Spleen (tissue), 11 donors: ENCODE measurements around the gene GABPB1. TPM values are rescaled to one million over a fixed set of nuclear protein-coding genes. Genes with fewer than 3 reads are reported as not detected.

Source experiments
- DNase-seq: peaks from one replicate; pipeline ENCODE4 v3.0.0-alpha.2; 2020
- H3K27ac ChIP-seq, 8 donors: fragments of 200-600 bp; sonication (generic) in 7 of 8; 1 replicate in 4 of 8; 2 replicates in 4 of 8; pipeline versions ENCODE4 v1.5.0 to v1.8.0; 2016 to 2021; ENCODE audit warnings: inconsistent platforms in 4 of 8, mild to moderate bottlenecking in 4 of 8, moderate library complexity in 1 of 8
- H3K27me3 ChIP-seq, 7 donors: fragments of 200-600 bp; sonication (generic) in 6 of 7; replicated peaks in 1 of 7; 1 replicate in 4 of 7; 2 replicates in 3 of 7; pipeline versions ENCODE4 v1.5.0 to v1.8.0; 2016 to 2021; ENCODE audit warnings: inconsistent platforms in 3 of 7, mild to moderate bottlenecking in 1 of 7
- H3K36me3 ChIP-seq, 6 donors: fragments of 200-600 bp; sonication (generic) in 5 of 6; 1 replicate in 4 of 6; 2 replicates in 2 of 6; pipeline versions ENCODE4 v1.5.0 to v1.8.0; 2016 to 2021; ENCODE audit warnings: inconsistent platforms in 2 of 6
- H3K4me1 ChIP-seq, 6 donors: fragments of 200-600 bp; sonication (generic) in 5 of 6; 1 replicate in 3 of 6; 2 replicates in 3 of 6; pipeline versions ENCODE4 v1.5.0 to v1.8.0; 2016 to 2021; ENCODE audit warnings: inconsistent platforms in 3 of 6
- H3K4me3 ChIP-seq, 8 donors: fragments of 200-600 bp; sonication (generic) in 7 of 8; 1 replicate in 4 of 8; 2 replicates in 4 of 8; pipeline versions ENCODE4 v1.5.0 to v1.8.0; 2016 to 2021; ENCODE audit warnings: inconsistent platforms in 4 of 8, mild to moderate bottlenecking in 4 of 8, moderate library complexity in 2 of 8
- H3K9me3 ChIP-seq, 8 donors: fragments of 200-600 bp; sonication (generic) in 7 of 8; 1 replicate in 4 of 8; 2 replicates in 4 of 8; pipeline versions ENCODE4 v1.5.0 to v1.8.0; 2016 to 2021; ENCODE audit warnings: inconsistent platforms in 4 of 8
- POLR2A ChIP-seq, 3 donors: fragments of 450-650 bp; IDR thresholded peaks; one replicate each; pipeline ENCODE4 v1.5.1; 2017; ENCODE audit warnings: antibody characterized with exemption in 3 of 3, mild to moderate bottlenecking in 1 of 3
- POLR2AphosphoS5 ChIP-seq, 3 donors: sonication (generic); formaldehyde crosslinking; IDR thresholded peaks; one replicate each; pipeline ENCODE4 v1.5.1; 2017; ENCODE audit warnings: antibody characterized with exemption in 3 of 3
- WGBS, 5 donors: extraction: QIAGEN DNeasy Blood & Tissue Kit in 3 of 5; methylation state at CpG; one replicate each; pipeline versions ENCODE4 v1.1.5 to v1.1.7; 2013 to 2018; 5-methylcytosine and 5-hydroxymethylcytosine counted together
- intact Hi-C: fragments of 100-400 bp; cut with DNase I; formaldehyde crosslinking; loops from one replicate; pipeline ENCODE4 v1.15.0; 2023; ENCODE audit warnings: low total_unique reads
- polyA plus RNA-seq, 3 donors: library from polyadenylated mRNA; stranded (reverse); fragments of 200-250 nt; gene quantifications; one replicate each; pipeline ENCODE4 v1.2.1, GENCODE V29; 2013
- total RNA-seq, 7 donors: library from RNA; depleted of rRNA in 3 of 7; stranded (reverse); fragments of >200 nt in 3 of 7; fragmentation: NEBNext Ultra II Directional in 4 of 7; extraction: Animal tissue kit (Norgen Biotek cat#: 25700) in 4 of 7; gene quantifications; one replicate each; pipeline versions ENCODE4 v1.1.0 to v1.2.1, GENCODE V29; 2016 to 2021
- TF ChIP-seq, protein P1 (sequence below), 11 experiments: fragments of 200-600 bp in 7 of 11; fragments of 450-650 bp in 4 of 11; sonication (generic) in 4 of 11; IDR thresholded peaks in 8 of 11; conservative IDR thresholded peaks in 3 of 11; 1 replicate in 7 of 11; 2 replicates in 4 of 11; pipeline versions ENCODE4 v1.4.0 to v1.8.0; 2016 to 2021; ENCODE audit warnings: antibody characterized with exemption in 11 of 11, inconsistent platforms in 4 of 11, mild to moderate bottlenecking in 1 of 11
- donor health status: healthy with polysubstance abuse.
- donor health status: DM: no; HTN: no; CAD: no; lungs with moderate emphysema.
- donor health status: DM: no; HTN: no; CAD: no.
- donor health status: Bipolar disorder and iron deficiency.
- donor health status: healthy.
- donor health status: DM: no; HTN: no; CAD: no.
- donor health status: DM: yes; HTN: yes; CAD: no.

Gene GABPB1
- total and polyA plus RNA-seq, 10 donors: 7.7 to 36.9 (median 21.8) TPM

GRCh38 chr15:50244959-50245624 lies 109.9 kb downstream of the GABPB1 start:
- 86 to 89% (median 87%) methylated on average over 2 of the region's 2 CpGs for WGBS, 5 donors
- Histone ChIP-seq H3K4me3 (no peak overlapping the region), H3K4me1 (peaks cover 0 to 30% (median 12%) of the 10 kb centered on the region in 6 donors), H3K9me3 (no peaks in the 10 kb centered on the region), H3K36me3 (no peaks in the 10 kb centered on the region), H3K27me3 (no peaks in the 10 kb centered on the region), H3K27ac (no peak overlapping the region)
- DNase-seq: no peak
- TF ChIP-seq POLR2AphosphoS5 (IDR thresholded peaks at IDR 0.05) (no peak), POLR2A (IDR thresholded peaks at IDR 0.05) (no peak)
- TF ChIP-seq, protein P1, sequence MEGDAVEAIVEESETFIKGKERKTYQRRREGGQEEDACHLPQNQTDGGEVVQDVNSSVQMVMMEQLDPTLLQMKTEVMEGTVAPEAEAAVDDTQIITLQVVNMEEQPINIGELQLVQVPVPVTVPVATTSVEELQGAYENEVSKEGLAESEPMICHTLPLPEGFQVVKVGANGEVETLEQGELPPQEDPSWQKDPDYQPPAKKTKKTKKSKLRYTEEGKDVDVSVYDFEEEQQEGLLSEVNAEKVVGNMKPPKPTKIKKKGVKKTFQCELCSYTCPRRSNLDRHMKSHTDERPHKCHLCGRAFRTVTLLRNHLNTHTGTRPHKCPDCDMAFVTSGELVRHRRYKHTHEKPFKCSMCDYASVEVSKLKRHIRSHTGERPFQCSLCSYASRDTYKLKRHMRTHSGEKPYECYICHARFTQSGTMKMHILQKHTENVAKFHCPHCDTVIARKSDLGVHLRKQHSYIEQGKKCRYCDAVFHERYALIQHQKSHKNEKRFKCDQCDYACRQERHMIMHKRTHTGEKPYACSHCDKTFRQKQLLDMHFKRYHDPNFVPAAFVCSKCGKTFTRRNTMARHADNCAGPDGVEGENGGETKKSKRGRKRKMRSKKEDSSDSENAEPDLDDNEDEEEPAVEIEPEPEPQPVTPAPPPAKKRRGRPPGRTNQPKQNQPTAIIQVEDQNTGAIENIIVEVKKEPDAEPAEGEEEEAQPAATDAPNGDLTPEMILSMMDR (IDR thresholded peaks at IDR 0.05 in 8 of 11, conservative IDR thresholded peaks at IDR 0.05 in 3 of 11): no peak
- intact Hi-C loops: no loop called here

DNA sequence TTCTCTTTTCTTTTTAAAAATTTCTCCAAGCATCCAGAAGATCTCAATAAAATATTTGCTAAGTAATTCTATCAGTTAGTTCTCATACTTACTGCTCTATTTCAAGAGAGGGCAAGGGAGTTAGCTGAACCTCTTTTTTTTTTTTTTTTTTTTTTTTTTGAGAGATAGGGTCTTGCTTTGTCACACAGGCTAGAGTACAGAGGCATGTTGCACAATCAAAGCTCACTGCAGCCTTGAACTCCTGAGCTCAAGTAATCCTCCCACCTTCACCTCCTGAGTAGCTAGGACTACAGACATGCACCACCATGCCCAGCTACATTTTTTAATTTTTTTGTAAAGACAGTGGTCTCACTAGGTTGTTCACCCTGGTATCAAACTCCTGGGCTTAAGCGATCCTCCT lies 110.8 kb downstream of the GABPB1 start:
- H3K27me3 ChIP-seq: no peaks in the 10 kb centered on the region
- peaks cover 0 to 25% (median 12%) of the 10 kb centered on the region in 6 donors for H3K4me1 ChIP-seq
- H3K4me3 ChIP-seq: no peak overlapping the region
- no peak for DNase-seq
- intact Hi-C loops: no loop called here
- no peak overlapping the region for H3K27ac ChIP-seq
- TF ChIP-seq POLR2A (IDR thresholded peaks at IDR 0.05): no peak
- TF ChIP-seq POLR2AphosphoS5 (IDR thresholded peaks at IDR 0.05): no peak
- TF ChIP-seq, protein P1 (IDR thresholded peaks at IDR 0.05 in 8 of 11, conservative IDR thresholded peaks at IDR 0.05 in 3 of 11): no peak
- no peaks in the 10 kb centered on the region for H3K9me3 ChIP-seq
- H3K36me3 ChIP-seq: no peaks in the 10 kb centered on the region
- 93 to 100% (median 100%) methylated on average over 1 of the region's 1 CpG for WGBS, 5 donors

- Histone ChIP-seq H3K27ac (no peak overlapping the region), H3K36me3 (no peaks in the 10 kb centered on the region), H3K4me3 (no peak overlapping the region), H3K9me3 (no peaks in the 10 kb centered on the region), H3K27me3 (no peaks in the 10 kb centered on the region), H3K4me1 (peaks cover 0 to 2% (median 0%) of the 10 kb centered on the region in 6 donors)
- WGBS, 5 donors: 76 to 82% (median 82%) methylated on average over 5 of the region's 5 CpGs
- intact Hi-C loops: no loop called here
- no peak for DNase-seq
- no peak for TF ChIP-seq POLR2AphosphoS5 (IDR thresholded peaks at IDR 0.05)
Measured at GRCh38 chr15:50241684-50242450, 113.1 kb downstream of the GABPB1 start.

- intact Hi-C loops: no loop called here
- H3K4me1 ChIP-seq: no peaks in the 10 kb centered on the region
- no peaks in the 10 kb centered on the region for H3K36me3 ChIP-seq
- no peaks in the 10 kb centered on the region for H3K9me3 ChIP-seq
- H3K4me3 ChIP-seq: no peak overlapping the region
- no peaks in the 10 kb centered on the region for H3K27me3 ChIP-seq
- WGBS, 5 donors: 85 to 100% (median 90%) methylated on average over 2 of the region's 2 CpGs
- TF ChIP-seq POLR2A (IDR thresholded peaks at IDR 0.05) (no peak), POLR2AphosphoS5 (IDR thresholded peaks at IDR 0.05) (no peak)
- TF ChIP-seq, protein P1 (IDR thresholded peaks at IDR 0.05 in 8 of 11, conservative IDR thresholded peaks at IDR 0.05 in 3 of 11): no peak
- DNase-seq: no peak
- no peak overlapping the region for H3K27ac ChIP-seq
Measured at GRCh38 chr15:50238255-50238654, 116.7 kb downstream of the GABPB1 start.
